Measurements from ENCODE around the gene NPTN. TPM values are rescaled to one million over a fixed set of nuclear protein-coding genes. Genes with fewer than 3 reads are reported as not detected.

The NPTN gene
- total RNA-seq, 4 donors from 2014 or later, result 159 to 356 (median 215) TPM

DNA sequence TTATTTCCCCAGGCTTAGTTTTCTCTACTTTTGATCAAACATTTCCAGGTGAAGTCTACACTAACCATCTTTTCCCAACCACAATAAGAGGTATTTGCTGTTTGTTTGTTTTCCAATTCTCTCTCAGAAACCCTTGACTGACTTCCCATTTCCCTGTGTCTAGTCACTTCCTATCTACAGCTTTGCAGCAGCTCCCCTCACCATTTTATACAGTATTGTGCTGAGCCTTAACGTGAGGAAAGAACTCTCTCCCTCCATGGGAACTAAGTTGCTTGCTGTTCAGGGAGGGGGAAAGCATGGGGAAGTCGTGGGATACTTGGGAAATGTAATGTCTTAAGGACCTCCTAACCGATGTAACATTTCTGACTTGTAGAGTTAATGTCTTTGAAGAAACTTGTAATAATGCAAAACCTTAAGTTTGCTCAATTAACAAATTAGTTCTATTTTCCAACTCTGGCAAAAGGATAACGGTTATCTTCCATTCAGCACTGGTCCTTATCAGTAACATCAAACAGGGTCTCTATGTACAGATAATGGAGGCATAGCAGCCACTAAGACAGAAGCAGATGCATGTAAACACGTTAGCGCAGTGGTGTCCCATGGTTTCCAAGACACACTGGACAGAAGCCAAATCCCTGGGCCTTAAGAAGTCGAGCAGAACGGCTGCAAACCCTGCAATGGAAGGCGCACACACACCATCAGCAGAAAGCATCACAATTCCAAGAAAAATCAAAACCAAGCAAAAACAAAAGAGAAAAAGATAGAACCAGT, 39.7 kb downstream of the NPTN start:
- Histone ChIP-seq H3K27me3 (no peaks in the 10 kb centered on the region), H3K27ac (no peak overlapping the region), H3K4me3 (no peak overlapping the region), H3K36me3 (no peaks in the 10 kb centered on the region), H3K4me1 (peaks cover 0 to 3% of the 10 kb centered on the region in 2 donors), H3K9me3 (no peaks in the 10 kb centered on the region)
- intact Hi-C loops (cut with DNase I; ENCODE audit: low total_unique reads), result no loop called here
- DNase-seq, result no peak
- TF ChIP-seq, protein P1, sequence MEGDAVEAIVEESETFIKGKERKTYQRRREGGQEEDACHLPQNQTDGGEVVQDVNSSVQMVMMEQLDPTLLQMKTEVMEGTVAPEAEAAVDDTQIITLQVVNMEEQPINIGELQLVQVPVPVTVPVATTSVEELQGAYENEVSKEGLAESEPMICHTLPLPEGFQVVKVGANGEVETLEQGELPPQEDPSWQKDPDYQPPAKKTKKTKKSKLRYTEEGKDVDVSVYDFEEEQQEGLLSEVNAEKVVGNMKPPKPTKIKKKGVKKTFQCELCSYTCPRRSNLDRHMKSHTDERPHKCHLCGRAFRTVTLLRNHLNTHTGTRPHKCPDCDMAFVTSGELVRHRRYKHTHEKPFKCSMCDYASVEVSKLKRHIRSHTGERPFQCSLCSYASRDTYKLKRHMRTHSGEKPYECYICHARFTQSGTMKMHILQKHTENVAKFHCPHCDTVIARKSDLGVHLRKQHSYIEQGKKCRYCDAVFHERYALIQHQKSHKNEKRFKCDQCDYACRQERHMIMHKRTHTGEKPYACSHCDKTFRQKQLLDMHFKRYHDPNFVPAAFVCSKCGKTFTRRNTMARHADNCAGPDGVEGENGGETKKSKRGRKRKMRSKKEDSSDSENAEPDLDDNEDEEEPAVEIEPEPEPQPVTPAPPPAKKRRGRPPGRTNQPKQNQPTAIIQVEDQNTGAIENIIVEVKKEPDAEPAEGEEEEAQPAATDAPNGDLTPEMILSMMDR (IDR thresholded peaks at IDR 0.05), result no peak
- TF ChIP-seq POLR2A (IDR thresholded peaks at IDR 0.05), result no peak

DNA sequence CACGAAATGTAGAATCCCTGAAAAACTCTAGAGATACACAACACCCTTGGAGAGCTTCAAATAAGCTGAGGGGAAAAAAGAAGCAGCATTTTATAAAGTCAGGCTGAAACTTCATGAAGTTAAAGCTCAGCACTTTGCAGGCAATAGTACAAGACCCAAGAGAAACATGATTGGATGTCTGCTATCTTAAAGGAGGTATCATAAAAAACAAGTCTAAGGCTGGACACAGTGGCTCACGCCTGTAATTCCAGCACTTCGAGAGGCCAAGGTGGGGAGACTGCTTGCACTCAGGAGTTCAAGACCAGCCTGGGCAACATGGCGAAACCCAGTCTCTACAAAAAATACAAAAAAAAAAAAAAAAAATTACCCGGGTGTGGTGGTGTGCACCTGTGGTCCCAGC, 42.9 kb downstream of the NPTN start:
- Histone ChIP-seq H3K4me1 (no peaks in the 10 kb centered on the region), H3K27ac (no peak overlapping the region), H3K27me3 (no peaks in the 10 kb centered on the region), H3K4me3 (no peak overlapping the region), H3K36me3 (no peaks in the 10 kb centered on the region), H3K9me3 (no peaks in the 10 kb centered on the region)
- DNase-seq, result no peak
- TF ChIP-seq, protein P1 (IDR thresholded peaks at IDR 0.05), result no peak
- TF ChIP-seq POLR2A (IDR thresholded peaks at IDR 0.05), result no peak
- intact Hi-C loops (cut with DNase I; ENCODE audit: low total_unique reads), result no loop called here

DNA sequence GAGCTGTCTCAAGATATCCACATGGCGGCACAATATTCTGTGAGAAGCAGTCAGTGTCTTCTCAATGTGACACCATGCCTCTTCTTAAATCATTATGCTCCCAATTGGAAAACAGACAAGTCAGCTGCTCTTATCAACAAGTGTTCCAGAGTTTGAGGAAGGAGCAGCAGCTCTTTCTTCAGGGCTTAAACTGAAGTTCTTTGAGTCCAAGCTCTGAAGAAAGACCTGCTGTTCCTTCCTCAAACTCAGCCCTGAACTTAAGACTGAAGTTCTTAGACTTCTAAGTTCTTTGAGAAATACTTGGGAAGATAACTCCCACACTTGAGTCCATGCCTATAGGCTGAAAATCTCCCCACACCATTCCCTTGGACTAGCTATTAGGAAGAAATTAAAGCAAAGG, 43.4 kb downstream of the NPTN start:
- H3K9me3 ChIP-seq, result no peaks in the 10 kb centered on the region
- TF ChIP-seq, protein P1 (IDR thresholded peaks at IDR 0.05), result no peak
- no peak overlapping the region for H3K4me3 ChIP-seq
- intact Hi-C loops (cut with DNase I; ENCODE audit: low total_unique reads), result no loop called here
- no peaks in the 10 kb centered on the region for H3K4me1 ChIP-seq
- H3K27ac ChIP-seq, result no peak overlapping the region
- no peaks in the 10 kb centered on the region for H3K27me3 ChIP-seq
- DNase-seq, result no peak
- no peaks in the 10 kb centered on the region for H3K36me3 ChIP-seq

DNA sequence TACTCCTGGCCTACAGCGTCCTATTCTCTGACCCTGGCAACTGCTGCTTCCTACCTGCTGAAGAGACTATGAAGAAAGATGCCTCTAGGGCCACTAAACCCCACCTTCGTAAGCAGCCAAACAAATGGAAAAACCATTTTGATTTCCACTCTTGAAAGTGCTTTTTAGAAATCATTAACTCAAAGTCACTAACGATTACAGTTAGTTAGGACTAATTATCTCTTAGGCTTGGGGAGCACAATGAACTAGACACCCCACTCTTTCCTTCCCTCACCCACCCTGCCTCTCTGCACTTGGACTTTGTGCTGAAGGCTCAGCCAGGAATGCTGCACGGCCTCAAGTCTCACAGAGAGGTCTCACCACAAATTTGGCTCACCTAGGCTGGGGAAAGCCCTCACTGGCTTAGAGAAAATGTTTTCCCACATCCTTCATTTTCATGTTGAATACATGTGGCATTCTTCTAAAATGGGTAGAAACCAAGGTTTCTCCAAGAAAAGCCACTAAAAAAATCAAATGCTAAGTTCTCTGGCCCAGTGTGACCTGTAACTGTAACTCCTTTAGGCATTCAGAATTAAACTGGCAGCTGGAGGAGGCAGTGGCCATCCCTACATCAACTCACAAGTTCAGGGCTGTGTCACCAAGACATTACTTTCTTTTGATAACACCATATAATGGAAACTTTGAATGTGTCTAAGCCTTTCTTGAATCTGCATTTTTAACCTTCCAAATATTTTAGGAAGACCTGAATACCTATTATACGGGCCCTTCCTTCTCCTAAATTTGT, 47.1 kb downstream of the NPTN start:
- no peaks in the 10 kb centered on the region for H3K9me3 ChIP-seq
- no peaks in the 10 kb centered on the region for H3K4me1 ChIP-seq
- no peaks in the 10 kb centered on the region for H3K27me3 ChIP-seq
- no peak overlapping the region for H3K4me3 ChIP-seq
- no peak for TF ChIP-seq POLR2A (IDR thresholded peaks at IDR 0.05)
- TF ChIP-seq, protein P1 (IDR thresholded peaks at IDR 0.05), result no peak
- no peaks in the 10 kb centered on the region for H3K36me3 ChIP-seq
- no peak overlapping the region for H3K27ac ChIP-seq
- no peak for DNase-seq
- intact Hi-C loops (cut with DNase I; ENCODE audit: low total_unique reads), result no loop called here
